ENCODE measurements around the gene ZBTB7A. TPM values are rescaled to one million over a fixed set of nuclear protein-coding genes. Genes with fewer than 3 reads are reported as not detected.

The ZBTB7A gene
- total RNA-seq, 1 experiment from 2014 or later = 49.5 TPM

GRCh38 chr19:4013886-4014540 is 52.7 kb downstream of the ZBTB7A start:
- H3K4me3 ChIP-seq (replicated peaks in 1 of 2; ENCODE audit: low read depth in 1 of 2, low read length in 2 of 2) = no peak overlapping the region
- H3K27me3 ChIP-seq (ENCODE audit: insufficient read depth, low read length) = no peaks in the 10 kb centered on the region
- H3K9ac ChIP-seq (ENCODE audit: low read length) = no peak overlapping the region
- DNase-seq (ENCODE audit: low read depth, low spot score) (no peak), ATAC-seq (no peak)
- TF ChIP-seq YY1 (IDR thresholded peaks at IDR 0.05; ENCODE audit: extremely low read depth, insufficient replicate concordance, low read depth, low read length) (no peak), EZH2 (IDR thresholded peaks at IDR 0.05) (no peak), SIN3A (IDR thresholded peaks at IDR 0.05; ENCODE audit: low read depth) (no peak), CEBPB (IDR thresholded peaks at IDR 0.05; ENCODE audit: low read depth) (no peak), ELF1 (IDR thresholded peaks at IDR 0.05; ENCODE audit: borderline replicate concordance, low read depth) (no peak), POLR2A (IDR thresholded peaks at IDR 0.05; ENCODE audit: borderline replicate concordance, extremely low read depth, insufficient read depth, insufficient read length) (no peak), JUND (IDR thresholded peaks at IDR 0.05) (no peak), ZBTB33 (IDR thresholded peaks at IDR 0.05; ENCODE audit: extremely low read depth, insufficient replicate concordance, low read length) (no peak), REST (IDR thresholded peaks at IDR 0.05; ENCODE audit: low read depth) (no peak), ZNF274 (IDR thresholded peaks at IDR 0.05; ENCODE audit: low read depth, low read length) (no peak), MAX (IDR thresholded peaks at IDR 0.05) (no peak), ATF3 (IDR thresholded peaks at IDR 0.05) (no peak), CTCF (IDR thresholded peaks at IDR 0.05 in 2 of 3, conservative IDR thresholded peaks at IDR 0.05 in 1 of 3; ENCODE audit: borderline replicate concordance in 1 of 3, insufficient read depth in 1 of 3, low read depth in 2 of 3, low read length in 2 of 3) (no peak), EGR1 (IDR thresholded peaks at IDR 0.05; ENCODE audit: low read depth) (no peak), CBX3 (IDR thresholded peaks at IDR 0.05; ENCODE audit: low read depth) (no peak), TCF7L2 (IDR thresholded peaks at IDR 0.05; ENCODE audit: borderline replicate concordance, extremely low read depth, insufficient read depth, insufficient read length) (no peak), POLR2AphosphoS5 (IDR thresholded peaks at IDR 0.05; ENCODE audit: low read depth, low read length) (no peak), SRF (IDR thresholded peaks at IDR 0.05; ENCODE audit: low read depth) (no peak)
- POLR2A ChIA-PET = interaction anchor here (0.6 kb wide), 1 partner anchor 8 kb away, joined by 3 read pairs; no protein-coding TSS in a partner anchor
- RAD21 ChIA-PET (ENCODE audit: low non-redundant PET in 1 of 2, low total read pairs in 2 of 2, uncharacterized antibody in 2 of 2, unreplicated experiment in 2 of 2) = no interaction called here
- H3K79me2 ChIP-seq (ENCODE audit: insufficient read depth, low read length) = peaks cover 79% of the 10 kb centered on the region
- intact Hi-C loops (cut with micrococcal nuclease) = no loop called here
- H2AFZ ChIP-seq (ENCODE audit: low read depth, low read length, poor library complexity, severe bottlenecking) = no peak overlapping the region
- H3K9me3 ChIP-seq (ENCODE audit: control insufficient read depth in 1 of 2, insufficient read depth in 1 of 2, low read depth in 1 of 2, low read length in 2 of 2) = no peaks in the 10 kb centered on the region
- no peak overlapping the region for H3K4me2 ChIP-seq (ENCODE audit: low read length)
- H3K4me1 ChIP-seq (ENCODE audit: control insufficient read depth in 1 of 2, insufficient read depth in 2 of 2, low read length in 2 of 2) = peaks cover 3% of the 10 kb centered on the region in 2 experiments; a peak in 3 of 4 replicates
- BruUV-seq (replicated peaks) = no TSS peak
- H4K20me1 ChIP-seq (ENCODE audit: insufficient read depth) = 0 out of 2 replicates have a peak, but pooled peaks cover 1% of the 10 kb centered on the region
- H3K36me3 ChIP-seq (ENCODE audit: control insufficient read depth in 1 of 2, insufficient read depth in 2 of 2, low read length in 2 of 2) = peaks cover 3 to 5% of the 10 kb centered on the region in 2 experiments; a peak in 3 of 4 replicates
- H3K27ac ChIP-seq (ENCODE audit: low read depth, low read length) = no peak overlapping the region
- CTCF ChIA-PET = no interaction called here
- no peaks in the 10 kb centered on the region for H3K9me2 ChIP-seq (ENCODE audit: insufficient read depth)
